Neural cell (in vitro differentiated cells): Measurements from ENCODE around the gene ANKRD31. TPM values are rescaled to one million over a fixed set of nuclear protein-coding genes. Genes with fewer than 3 reads are reported as not detected.

Source experiments
- H2AFZ ChIP-seq: fragments of 200-600, 300-800 bp; sonication (generic), shearing (Covaris generic); 2 replicates; pipeline ENCODE4 v1.6.0; 2014; ENCODE audit warnings: low read depth, mild to moderate bottlenecking, antibody characterized with exemption, low read length, moderate library complexity
- H3F3A ChIP-seq: fragments of 200-600 bp; shearing (Covaris generic); 2 replicates; pipeline ENCODE4 v1.6.1; 2016; ENCODE audit warnings: mild to moderate bottlenecking, moderate library complexity, mixed read lengths, antibody characterized with exemption, low read length; ENCODE audit not compliant: insufficient read depth, poor library complexity, severe bottlenecking
- H3K27ac ChIP-seq: fragments of 200-600, 300-800 bp; sonication (generic), shearing (Covaris generic); 2 replicates; pipeline ENCODE4 v1.5.1; 2014; ENCODE audit warnings: mild to moderate bottlenecking, low read length, moderate library complexity
- H3K27me3 ChIP-seq: fragments of 300-800, 200-600 bp; sonication (generic), shearing (Covaris generic); 2 replicates; pipeline ENCODE4 v1.6.0; 2014; ENCODE audit warnings: mild to moderate bottlenecking, low read depth, low read length, moderate library complexity; ENCODE audit not compliant: insufficient read depth
- H3K36me3 ChIP-seq: fragments of 300-800, 200-600 bp; sonication (generic), shearing (Covaris generic); 2 replicates; pipeline ENCODE4 v1.5.1; 2014; ENCODE audit warnings: mild to moderate bottlenecking, antibody characterized with exemption, low read length, moderate library complexity; ENCODE audit not compliant: insufficient read depth
- H3K4me2 ChIP-seq: fragments of 300-800, 200-600 bp; sonication (generic), shearing (Covaris generic); 2 replicates; pipeline ENCODE4 v1.6.0; 2014; ENCODE audit warnings: mild to moderate bottlenecking, low read length
- H3K4me3 ChIP-seq: fragments of 300-800, 200-600 bp; sonication (generic), shearing (Covaris generic); 2 replicates; pipeline ENCODE4 v1.5.1; 2014; ENCODE audit warnings: mild to moderate bottlenecking, low read length, moderate library complexity
- H3K79me2 ChIP-seq: fragments of 200-600 bp; shearing (Covaris generic); replicated peaks from 2 replicates; pipeline ENCODE4 v1.6.0; 2014; ENCODE audit warnings: mild to moderate bottlenecking, low read length, moderate library complexity; ENCODE audit not compliant: insufficient read depth
- H3K9ac ChIP-seq: fragments of 300-800, 200-600 bp; sonication (generic), shearing (Covaris generic); 2 replicates; pipeline ENCODE4 v1.6.1; 2016; ENCODE audit warnings: mild to moderate bottlenecking, low read length, mixed read lengths
- H3K9me2 ChIP-seq: fragments of 200-600 bp; shearing (Covaris generic); 2 replicates; pipeline ENCODE4 v1.6.1; 2016; ENCODE audit warnings: mild to moderate bottlenecking, low read length, mixed read lengths; ENCODE audit not compliant: insufficient read depth
- H3K9me3 ChIP-seq: fragments of 200-600, 300-800 bp; sonication (generic), shearing (Covaris generic); 2 replicates; pipeline ENCODE4 v1.6.1; 2016; ENCODE audit warnings: mild to moderate bottlenecking, mixed run types, low read length, moderate library complexity, mixed read lengths
- H4K20me1 ChIP-seq: fragments of 200-600 bp; shearing (Covaris generic); 2 replicates; pipeline ENCODE4 v1.6.1; 2016; ENCODE audit warnings: mild to moderate bottlenecking, mixed run types; ENCODE audit not compliant: insufficient read depth
- EP300 ChIP-seq: fragments of 450-650 bp; conservative IDR thresholded peaks from 2 replicates; pipeline ENCODE4 v1.6.1; 2014; ENCODE audit warnings: antibody characterized with exemption, mild to moderate bottlenecking, moderate library complexity; ENCODE audit not compliant: poor library complexity, severe bottlenecking
- EZH2 ChIP-seq: fragments of 200-600, 300-800 bp; shearing (Covaris generic), sonication (generic); IDR thresholded peaks from 2 replicates; pipeline ENCODE4 v1.6.1; 2014; ENCODE audit warnings: antibody characterized with exemption, low read length, borderline replicate concordance, mild to moderate bottlenecking; ENCODE audit not compliant: insufficient read depth, poor library complexity, severe bottlenecking
- MXI1 ChIP-seq: fragments of 450-650 bp; conservative IDR thresholded peaks from 2 replicates; pipeline ENCODE4 v1.6.1; 2014; ENCODE audit warnings: antibody characterized with exemption, mild to moderate bottlenecking; ENCODE audit not compliant: poor library complexity, severe bottlenecking
- SMC3 ChIP-seq: fragments of 450-650 bp; conservative IDR thresholded peaks from 2 replicates; pipeline ENCODE4 v1.6.1; 2014; ENCODE audit warnings: antibody characterized with exemption, mild to moderate bottlenecking, moderate library complexity; ENCODE audit not compliant: poor library complexity
- TAF1 ChIP-seq: IDR thresholded peaks from 2 replicates; pipeline ENCODE4 v1.6.1; 2012; ENCODE audit warnings: low read depth
- polyA plus RNA-seq: library from polyadenylated mRNA; depleted of rRNA; stranded (reverse); fragments of >200 nt; gene quantifications from 2 replicates; pipeline ENCODE4 v1.2.3, GENCODE V29; 2014
- TF ChIP-seq, protein P1 (sequence below): fragments of 450-650 bp; IDR thresholded peaks from 2 replicates; pipeline ENCODE4 v1.5.1; 2014; ENCODE audit warnings: antibody characterized with exemption, mild to moderate bottlenecking, moderate library complexity; ENCODE audit not compliant: poor library complexity, severe bottlenecking
- TF ChIP-seq, protein P2 (sequence below): IDR thresholded peaks from 2 replicates; pipeline ENCODE4 v1.6.1; 2012; ENCODE audit warnings: borderline replicate concordance

ANKRD31 gene
- polyA plus RNA-seq, 1 donor from 2014 or later = 0.62 TPM

DNA sequence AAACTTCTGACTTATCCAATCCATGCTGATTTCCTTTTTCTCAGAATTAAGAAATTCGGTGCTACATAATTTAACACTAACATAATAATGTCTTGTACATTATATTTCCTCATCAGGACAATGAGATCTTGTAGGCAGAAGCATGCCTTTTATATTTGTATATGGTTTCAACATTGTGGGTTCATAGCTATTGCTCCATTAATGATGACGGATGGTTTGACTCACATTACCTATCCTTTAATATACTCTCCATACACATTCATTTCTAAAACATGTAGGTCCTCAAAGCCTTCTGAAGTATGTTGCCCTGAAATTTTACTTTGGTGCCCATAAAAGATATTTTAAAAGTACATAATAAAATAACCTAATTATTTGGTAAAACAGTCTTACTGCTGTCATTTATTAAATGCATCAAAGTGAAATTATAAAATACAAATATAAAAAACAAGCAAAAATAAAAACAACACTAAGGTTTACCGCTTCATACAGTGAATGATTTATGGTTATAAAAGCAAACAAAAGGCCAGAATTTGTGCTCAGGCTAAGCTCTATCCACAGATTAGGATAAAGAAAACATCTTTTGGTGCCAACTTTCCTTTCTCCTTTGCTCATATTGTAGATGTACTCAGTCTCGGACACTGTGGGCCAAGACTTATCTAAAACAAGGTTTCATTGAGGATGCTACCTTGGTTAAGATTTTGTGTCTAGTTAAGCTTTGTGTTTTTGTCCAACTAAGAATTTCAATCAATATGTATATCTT is 123.1 kb downstream of the ANKRD31 start:
- H3K36me3 ChIP-seq = no peaks in the 10 kb centered on the region
- TF ChIP-seq, protein P1, sequence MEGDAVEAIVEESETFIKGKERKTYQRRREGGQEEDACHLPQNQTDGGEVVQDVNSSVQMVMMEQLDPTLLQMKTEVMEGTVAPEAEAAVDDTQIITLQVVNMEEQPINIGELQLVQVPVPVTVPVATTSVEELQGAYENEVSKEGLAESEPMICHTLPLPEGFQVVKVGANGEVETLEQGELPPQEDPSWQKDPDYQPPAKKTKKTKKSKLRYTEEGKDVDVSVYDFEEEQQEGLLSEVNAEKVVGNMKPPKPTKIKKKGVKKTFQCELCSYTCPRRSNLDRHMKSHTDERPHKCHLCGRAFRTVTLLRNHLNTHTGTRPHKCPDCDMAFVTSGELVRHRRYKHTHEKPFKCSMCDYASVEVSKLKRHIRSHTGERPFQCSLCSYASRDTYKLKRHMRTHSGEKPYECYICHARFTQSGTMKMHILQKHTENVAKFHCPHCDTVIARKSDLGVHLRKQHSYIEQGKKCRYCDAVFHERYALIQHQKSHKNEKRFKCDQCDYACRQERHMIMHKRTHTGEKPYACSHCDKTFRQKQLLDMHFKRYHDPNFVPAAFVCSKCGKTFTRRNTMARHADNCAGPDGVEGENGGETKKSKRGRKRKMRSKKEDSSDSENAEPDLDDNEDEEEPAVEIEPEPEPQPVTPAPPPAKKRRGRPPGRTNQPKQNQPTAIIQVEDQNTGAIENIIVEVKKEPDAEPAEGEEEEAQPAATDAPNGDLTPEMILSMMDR = no peak
- TF ChIP-seq, protein P2, sequence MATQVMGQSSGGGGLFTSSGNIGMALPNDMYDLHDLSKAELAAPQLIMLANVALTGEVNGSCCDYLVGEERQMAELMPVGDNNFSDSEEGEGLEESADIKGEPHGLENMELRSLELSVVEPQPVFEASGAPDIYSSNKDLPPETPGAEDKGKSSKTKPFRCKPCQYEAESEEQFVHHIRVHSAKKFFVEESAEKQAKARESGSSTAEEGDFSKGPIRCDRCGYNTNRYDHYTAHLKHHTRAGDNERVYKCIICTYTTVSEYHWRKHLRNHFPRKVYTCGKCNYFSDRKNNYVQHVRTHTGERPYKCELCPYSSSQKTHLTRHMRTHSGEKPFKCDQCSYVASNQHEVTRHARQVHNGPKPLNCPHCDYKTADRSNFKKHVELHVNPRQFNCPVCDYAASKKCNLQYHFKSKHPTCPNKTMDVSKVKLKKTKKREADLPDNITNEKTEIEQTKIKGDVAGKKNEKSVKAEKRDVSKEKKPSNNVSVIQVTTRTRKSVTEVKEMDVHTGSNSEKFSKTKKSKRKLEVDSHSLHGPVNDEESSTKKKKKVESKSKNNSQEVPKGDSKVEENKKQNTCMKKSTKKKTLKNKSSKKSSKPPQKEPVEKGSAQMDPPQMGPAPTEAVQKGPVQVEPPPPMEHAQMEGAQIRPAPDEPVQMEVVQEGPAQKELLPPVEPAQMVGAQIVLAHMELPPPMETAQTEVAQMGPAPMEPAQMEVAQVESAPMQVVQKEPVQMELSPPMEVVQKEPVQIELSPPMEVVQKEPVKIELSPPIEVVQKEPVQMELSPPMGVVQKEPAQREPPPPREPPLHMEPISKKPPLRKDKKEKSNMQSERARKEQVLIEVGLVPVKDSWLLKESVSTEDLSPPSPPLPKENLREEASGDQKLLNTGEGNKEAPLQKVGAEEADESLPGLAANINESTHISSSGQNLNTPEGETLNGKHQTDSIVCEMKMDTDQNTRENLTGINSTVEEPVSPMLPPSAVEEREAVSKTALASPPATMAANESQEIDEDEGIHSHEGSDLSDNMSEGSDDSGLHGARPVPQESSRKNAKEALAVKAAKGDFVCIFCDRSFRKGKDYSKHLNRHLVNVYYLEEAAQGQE = no peak
- no peak for TF ChIP-seq MXI1
- TF ChIP-seq TAF1 = no peak
- TF ChIP-seq EZH2 = no peak
- no peak for TF ChIP-seq EP300
- TF ChIP-seq SMC3 = no peak
- no peaks in the 10 kb centered on the region for H3F3A ChIP-seq
- no peak overlapping the region for H3K27ac ChIP-seq
- H3K27me3 ChIP-seq = no peaks in the 10 kb centered on the region
- H4K20me1 ChIP-seq = no peaks in the 10 kb centered on the region
- no peaks in the 10 kb centered on the region for H3K9me3 ChIP-seq
- no peaks in the 10 kb centered on the region for H3K79me2 ChIP-seq
- no peak overlapping the region for H3K4me3 ChIP-seq
- H3K9ac ChIP-seq = no peak overlapping the region
- H3K9me2 ChIP-seq = no peaks in the 10 kb centered on the region
- H3K4me2 ChIP-seq = no peak overlapping the region
- H2AFZ ChIP-seq = no peak overlapping the region

DNA sequence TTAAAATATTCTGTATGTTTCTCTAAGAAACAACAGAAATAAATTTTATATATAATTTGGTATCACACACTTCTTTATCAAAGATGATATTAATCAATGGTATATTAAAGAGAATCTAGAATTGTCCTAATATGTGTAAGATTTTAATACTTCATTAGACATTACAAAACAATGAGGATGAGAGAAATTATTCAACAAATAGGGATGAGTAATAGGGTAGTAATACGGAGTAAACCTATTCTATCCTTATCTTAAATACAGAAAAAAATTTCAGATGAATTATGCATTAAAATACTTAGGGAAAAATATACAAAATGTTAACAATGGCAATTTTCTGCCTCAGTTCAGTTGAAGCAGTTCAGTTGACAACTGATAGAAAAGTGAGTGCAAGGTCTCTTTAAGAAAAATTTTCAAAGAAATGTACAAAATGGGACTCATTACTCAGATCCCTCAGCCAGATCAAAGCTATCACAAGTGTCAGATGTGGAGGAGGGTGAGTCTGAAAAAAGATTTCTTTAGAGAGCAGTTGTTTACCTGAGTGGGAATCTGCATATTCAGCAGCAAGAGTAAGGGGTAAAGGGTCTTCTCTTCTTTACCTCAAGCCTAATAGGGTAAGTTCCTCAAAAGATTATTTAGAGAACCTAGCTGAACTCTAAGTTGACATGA is 127.6 kb downstream of the ANKRD31 start:
- no peak overlapping the region for H3K9ac ChIP-seq
- H3K9me2 ChIP-seq = no peaks in the 10 kb centered on the region
- H3K4me3 ChIP-seq = no peak overlapping the region
- no peak for TF ChIP-seq SMC3
- TF ChIP-seq, protein P1 = no peak
- TF ChIP-seq EP300 = peak; percentile 39
- no peak for TF ChIP-seq EZH2
- no peak for TF ChIP-seq TAF1
- H3K27ac ChIP-seq = no peak overlapping the region
- H3K4me2 ChIP-seq = no peak overlapping the region
- H2AFZ ChIP-seq = no peak overlapping the region
- H3K36me3 ChIP-seq = no peaks in the 10 kb centered on the region
- no peaks in the 10 kb centered on the region for H3F3A ChIP-seq
- H3K79me2 ChIP-seq = no peaks in the 10 kb centered on the region
- H3K9me3 ChIP-seq = no peaks in the 10 kb centered on the region
- H4K20me1 ChIP-seq = no peaks in the 10 kb centered on the region
- no peaks in the 10 kb centered on the region for H3K27me3 ChIP-seq
